ENCODE data around the gene OXSR1.
A peak's percentile ranks its signal among the peaks of the same experiment; 100 is the strongest.
"Not testable (repeated sequence)": the region's sequence is repeated elsewhere in the genome, so short reads cannot be mapped to it uniquely, and the experiment has no call there.

Gene OXSR1

GRCh38 chr3:38168151-38169026 lies 3.1 kb downstream of the OXSR1 start:
- no peak for DNase-seq (ENCODE audit: low read depth)

GRCh38 chr3:38169027-38169317 lies 3.6 kb downstream of the OXSR1 start:
- no peak for DNase-seq (ENCODE audit: low read depth)

DNA sequence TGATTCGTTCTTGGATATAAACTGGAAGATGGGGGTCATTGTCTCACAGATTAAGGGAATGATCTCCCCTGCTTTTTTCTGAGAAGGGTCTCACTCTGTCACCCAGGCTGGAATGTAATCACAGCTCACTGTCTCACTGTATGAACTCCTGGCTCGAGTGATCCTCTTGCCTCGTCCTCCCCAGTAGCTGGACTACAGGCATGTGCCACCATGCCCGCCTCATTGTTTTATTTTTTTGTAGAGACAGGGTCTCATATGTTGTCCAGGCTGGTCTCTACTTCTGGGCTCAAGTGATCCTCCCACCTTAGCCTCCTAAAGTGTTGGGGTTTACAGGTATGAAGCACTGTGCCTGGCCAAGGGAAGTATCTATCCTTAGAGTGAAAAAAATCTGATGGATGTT lies 5.4 kb downstream of the OXSR1 start:
- DNase-seq (ENCODE audit: low read depth) = no peak

DNA sequence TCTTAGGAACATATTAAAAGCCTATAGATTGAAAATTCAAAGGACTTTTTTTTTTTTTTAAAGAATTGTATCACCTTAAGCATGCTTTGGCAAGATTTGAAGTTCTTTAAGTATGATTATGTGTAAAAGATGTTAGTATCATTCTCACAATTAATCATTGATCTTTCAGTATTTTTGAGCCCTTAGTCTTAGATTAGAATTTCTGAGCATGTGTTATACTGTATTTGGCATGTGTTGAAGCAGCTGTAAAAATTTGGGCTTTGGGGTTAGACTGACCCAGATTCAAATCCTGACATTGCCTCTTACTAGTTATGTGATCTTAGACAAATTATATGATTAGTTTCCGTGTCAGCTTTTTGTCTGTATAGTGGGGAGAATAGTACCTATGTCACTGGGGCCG lies 6.3 kb downstream of the OXSR1 start:
- no peak for DNase-seq (ENCODE audit: low read depth)

DNA sequence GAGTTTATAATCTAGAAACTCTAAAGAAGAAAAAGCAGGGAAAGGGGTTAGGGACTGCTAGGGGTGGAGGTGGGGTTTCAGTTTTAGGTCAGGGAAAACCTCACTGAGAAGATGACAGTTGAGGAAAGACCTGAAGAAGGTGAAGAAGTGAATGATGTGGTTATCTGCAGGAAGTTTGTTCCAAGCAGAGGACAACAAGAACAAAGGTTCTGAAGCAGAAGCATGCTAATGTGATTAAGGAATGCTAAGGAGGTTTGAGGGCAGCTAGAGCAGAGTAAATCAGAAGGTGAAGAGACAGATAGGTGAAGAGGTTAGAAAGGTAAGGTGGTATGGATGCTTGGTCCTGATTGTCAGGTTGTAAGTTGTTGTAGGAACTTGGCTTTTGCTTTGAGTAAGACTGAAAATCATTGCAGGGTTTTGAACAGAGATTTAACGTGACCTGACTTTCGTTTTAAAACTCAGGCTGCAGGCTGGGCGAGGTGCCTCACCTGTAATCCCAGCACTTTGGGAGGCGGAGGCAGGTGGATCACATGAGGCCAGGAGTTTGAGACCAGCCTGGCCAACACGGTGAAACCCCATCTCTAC lies 8.6 kb downstream of the OXSR1 start:
- no peak for DNase-seq (ENCODE audit: low read depth)

DNA sequence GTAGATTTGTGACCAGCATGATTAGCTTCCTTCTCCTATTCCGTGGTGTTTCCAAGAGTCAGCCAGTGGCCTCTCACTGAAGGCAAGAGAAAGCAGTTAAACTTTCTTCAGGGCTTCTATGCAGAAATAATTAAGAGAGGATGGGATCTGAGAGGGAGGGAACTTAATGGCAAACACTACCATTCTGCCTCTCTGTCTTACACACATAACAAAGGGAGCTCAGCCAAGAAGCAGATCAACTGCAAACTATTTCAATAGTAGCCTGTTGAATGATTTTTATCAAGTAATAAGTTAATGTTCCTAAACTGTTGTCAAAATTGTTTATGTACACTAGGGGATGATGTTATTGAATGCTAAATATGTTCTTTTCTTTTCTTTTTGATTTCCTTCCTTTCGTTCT lies 11.8 kb downstream of the OXSR1 start:
- no peak for DNase-seq (ENCODE audit: low read depth)

DNA sequence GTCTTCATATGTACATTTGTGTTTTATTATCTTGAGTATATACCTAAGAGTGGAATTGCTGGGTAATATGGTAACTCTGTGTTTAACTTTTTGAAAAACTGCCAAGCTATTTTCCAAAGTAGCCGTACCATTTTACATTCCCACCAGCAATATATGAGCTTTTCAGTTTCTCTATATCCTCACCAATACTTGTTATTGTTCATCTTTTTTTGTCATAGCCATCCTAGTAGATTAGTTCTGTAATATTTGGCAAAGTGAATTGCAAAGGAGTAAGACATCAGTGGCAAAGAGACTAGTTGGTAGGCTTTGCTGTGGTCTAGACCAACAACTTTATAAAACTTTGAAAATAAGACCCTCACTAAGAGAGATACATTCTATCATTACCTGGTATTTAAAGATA lies 21.4 kb downstream of the OXSR1 start:
- DNase-seq (ENCODE audit: low read depth) = no peak

DNA sequence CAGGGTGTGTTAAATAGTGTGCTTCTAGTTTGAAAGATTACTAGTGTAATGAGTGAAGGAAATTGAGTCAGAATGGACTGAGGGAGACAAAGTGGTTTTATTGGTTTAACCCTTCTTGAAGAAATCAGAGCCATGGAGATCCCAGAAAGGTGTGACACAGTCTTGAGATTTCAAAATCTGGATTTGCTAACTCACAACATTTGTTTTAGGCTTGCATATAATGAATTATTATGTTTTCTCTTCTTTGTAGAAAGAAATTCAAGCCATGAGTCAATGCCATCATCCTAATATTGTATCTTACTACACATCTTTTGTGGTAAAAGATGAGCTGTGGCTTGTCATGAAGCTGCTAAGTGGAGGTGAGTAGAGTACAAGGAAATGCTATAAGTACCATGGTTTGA lies 25.1 kb downstream of the OXSR1 start:
- DNase-seq (ENCODE audit: low read depth) = no peak

GRCh38 chr3:38202931-38203330 lies 37.6 kb downstream of the OXSR1 start:
- not testable (repeated sequence) for DNase-seq (ENCODE audit: low read depth)

GRCh38 chr3:38203690-38204089 lies 38.4 kb downstream of the OXSR1 start:
- no peak for DNase-seq (ENCODE audit: low read depth)

- no peak for DNase-seq (ENCODE audit: low read depth)
Observed at GRCh38 chr3:38204599-38205471, 39.5 kb downstream of the OXSR1 start.

GRCh38 chr3:38205472-38205805 lies 40.1 kb downstream of the OXSR1 start:
- peak; percentile 19 for DNase-seq (ENCODE audit: low read depth)

- DNase-seq (ENCODE audit: low read depth) = no peak
Observed at GRCh38 chr3:38207254-38208003, 42.1 kb downstream of the OXSR1 start.

GRCh38 chr3:38210141-38210757 lies 44.9 kb downstream of the OXSR1 start:
- DNase-seq (ENCODE audit: low read depth) = no peak

GRCh38 chr3:38212141-38212540 lies 46.8 kb downstream of the OXSR1 start:
- DNase-seq (ENCODE audit: low read depth) = no peak

DNA sequence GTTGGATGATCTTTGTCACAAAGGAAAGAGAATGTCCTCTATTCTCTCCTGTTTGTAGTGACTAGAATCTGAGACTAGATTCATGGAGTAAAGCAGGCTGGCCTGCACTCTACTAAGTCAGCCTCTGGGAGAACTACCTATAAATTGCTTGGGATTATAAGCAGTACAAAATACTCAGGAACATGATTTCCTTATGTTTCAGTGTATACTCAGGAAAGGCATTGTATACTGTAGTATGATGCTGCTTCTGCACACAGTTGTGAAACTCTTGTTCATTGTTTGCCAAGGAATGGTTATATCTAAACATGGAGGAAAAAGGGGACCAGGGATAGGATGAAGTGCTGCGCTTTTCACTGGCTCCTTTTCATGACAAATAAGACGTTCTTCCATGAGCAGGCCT lies 49.2 kb downstream of the OXSR1 start:
- no peak for DNase-seq (ENCODE audit: low read depth)

GRCh38 chr3:38219609-38220197 lies 54.4 kb downstream of the OXSR1 start:
- no peak for DNase-seq (ENCODE audit: low read depth)

DNA sequence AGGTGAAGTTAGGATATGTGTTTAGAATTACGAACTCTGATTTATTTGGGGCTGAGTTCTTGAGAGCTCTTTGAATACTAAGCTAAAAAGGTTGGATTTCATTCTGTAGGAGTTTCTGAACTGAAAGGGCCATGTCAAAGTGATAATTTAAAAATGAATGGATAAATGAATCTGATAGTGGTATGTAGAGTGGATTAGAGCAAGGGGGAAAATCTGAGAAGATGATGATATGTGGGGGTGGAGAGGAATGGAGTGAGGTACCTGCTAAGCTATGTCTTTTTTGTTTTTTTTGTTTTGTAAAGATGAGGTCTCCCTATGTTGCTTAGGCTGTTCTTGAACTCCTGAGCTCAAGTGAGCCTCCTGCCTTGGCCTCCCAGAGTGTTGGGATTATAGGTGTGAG lies 55.7 kb downstream of the OXSR1 start:
- no peak for DNase-seq (ENCODE audit: low read depth)

DNA sequence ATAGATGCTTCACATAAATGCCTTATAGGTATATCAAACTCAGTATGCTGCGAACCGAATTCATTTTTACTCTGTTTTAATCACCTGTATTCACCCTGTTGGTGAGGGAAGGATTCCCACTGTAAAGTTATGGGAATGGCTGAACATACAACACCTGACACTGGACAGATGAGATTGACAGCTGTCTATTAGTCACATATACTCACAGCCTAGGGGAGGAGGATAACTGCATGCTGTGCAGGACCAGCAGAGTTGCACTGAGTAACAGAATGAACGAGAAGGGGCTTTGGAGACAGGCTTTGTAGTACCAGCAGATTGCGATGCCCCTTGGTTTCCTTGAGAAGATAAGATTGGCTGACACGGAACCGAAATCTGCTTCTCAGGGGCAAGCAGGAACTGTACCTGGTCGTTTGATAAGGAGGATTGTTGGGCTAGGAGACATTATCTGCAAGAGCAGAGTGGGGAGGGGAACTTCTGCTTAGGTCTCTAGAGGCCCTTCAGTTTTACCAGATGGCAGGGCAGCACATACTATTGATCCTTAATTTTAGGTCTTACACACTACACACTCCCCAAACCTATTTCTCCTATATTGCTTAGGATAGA lies 56.8 kb downstream of the OXSR1 start:
- no peak for DNase-seq (ENCODE audit: low read depth)

- no peak for DNase-seq (ENCODE audit: low read depth)
Observed at GRCh38 chr3:38224357-38224756, 59.0 kb downstream of the OXSR1 start.

DNA sequence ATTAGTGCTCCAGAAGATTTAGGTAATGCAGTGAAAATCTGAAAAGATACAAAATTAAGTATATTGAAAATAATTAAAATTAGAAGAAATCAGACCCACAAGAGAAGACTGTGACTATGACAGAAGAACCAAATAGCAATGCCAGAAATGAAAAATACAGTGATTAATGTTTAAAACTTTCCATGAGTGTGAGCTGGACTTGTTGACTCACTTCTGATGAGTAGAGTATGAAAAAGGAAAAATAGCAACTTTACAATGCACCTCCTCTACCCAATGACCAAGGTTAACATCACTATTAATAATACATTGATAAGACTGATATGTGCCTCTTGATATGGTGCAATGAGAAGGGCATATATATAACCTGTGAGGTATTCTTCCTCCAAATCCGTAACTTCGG lies 60.9 kb downstream of the OXSR1 start:
- DNase-seq (ENCODE audit: low read depth) = no peak

Measured in activated T-cell treated with anti-CD3 and anti-CD28 coated beads for 48 hours (primary cell).